Activated CD4-positive, alpha-beta T cell treated with anti-CD3 and anti-CD28 coated beads for 36 hours (primary cell): Measurements from ENCODE around the gene CD83. TPM values are rescaled to one million over a fixed set of nuclear protein-coding genes. Genes with fewer than 3 reads are reported as not detected.
A peak's percentile ranks its signal among the peaks of the same experiment; 100 is the strongest.

Source experiments
- ATAC-seq: fragments of 200-7000 bp; cut with Tn5 transposase; one replicate; pipeline ENCODE4 v1.10.0; 2021; ENCODE audit warnings: mild to moderate bottlenecking, moderate library complexity
- CTCF ChIA-PET: fragments of 350-600 bp; sonication (Branson Sonifier 250); formaldehyde crosslinking; loops from one replicate; lab custom pipeline; 2021; ENCODE audit warnings: antibody characterized with exemption; lab: Charles Lee
- POLR2A ChIA-PET: fragments of 350-600 bp; sonication (Branson Sonifier 250); formaldehyde crosslinking; loops from one replicate; lab custom pipeline; 2021; ENCODE audit warnings: antibody characterized with exemption, inconsistent platforms; lab: Charles Lee
- DNase-seq: peaks from one replicate; pipeline ENCODE4 v3.0.0-alpha.2; 2020
- H3K27ac Mint-ChIP-seq: one replicate; pipeline ENCODE4 v1.8.0; 2021; ENCODE audit warnings: mixed read lengths
- H3K27me3 Mint-ChIP-seq: one replicate; pipeline ENCODE4 v1.8.0; 2021; ENCODE audit warnings: mixed read lengths
- H3K36me3 Mint-ChIP-seq: one replicate; pipeline ENCODE4 v1.8.0; 2021; ENCODE audit warnings: low read depth, mixed read lengths
- H3K4me1 Mint-ChIP-seq: one replicate; pipeline ENCODE4 v1.8.0; 2021; ENCODE audit warnings: mixed read lengths
- H3K4me3 Mint-ChIP-seq: one replicate; pipeline ENCODE4 v1.8.0; 2021; ENCODE audit warnings: mild to moderate bottlenecking, moderate library complexity, mixed read lengths
- H3K9me3 Mint-ChIP-seq: one replicate; pipeline ENCODE4 v1.8.0; 2021; ENCODE audit warnings: low read depth, mixed read lengths
- intact Hi-C, 2 experiments: fragments of 100-400 bp; cut with DNase I in 1 of 2; cut with micrococcal nuclease in 1 of 2; formaldehyde crosslinking; loops; one replicate each; pipeline versions ENCODE4 v1.14.2 to v1.15.1; 2022 to 2024; cut with DNase I, micrococcal nuclease
- total RNA-seq, 2 experiments: library from RNA; stranded (reverse); gene quantifications; one replicate each; pipeline ENCODE4 v1.2.3, GENCODE V29; 2021

Gene CD83
- total RNA-seq, 2 experiments from 2014 or later = 22.0 to 22.9 TPM

DNA sequence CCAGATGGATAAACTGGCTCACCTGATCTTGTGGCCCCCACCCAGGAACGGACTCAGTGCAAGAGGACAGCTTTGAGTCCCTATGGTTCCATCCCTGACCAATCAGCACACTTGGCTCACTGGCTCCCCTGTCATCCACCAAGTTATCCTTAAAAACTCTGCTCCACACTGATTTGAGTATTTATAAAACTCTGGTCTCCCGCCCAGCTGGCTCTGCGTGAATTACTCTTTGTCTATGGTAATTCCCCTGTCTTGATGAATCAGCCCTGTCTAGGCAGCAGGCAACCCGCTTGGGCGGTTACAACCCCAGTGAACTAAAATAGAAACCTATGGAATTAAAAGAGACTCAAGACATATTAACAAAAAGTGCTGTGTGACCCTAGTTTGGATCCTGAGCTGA lies 38.1 kb upstream of the CD83 start:
- no peaks in the 10 kb centered on the region for H3K27me3 Mint-ChIP-seq
- DNase-seq (peak; percentile 75), ATAC-seq (peak; percentile 68)
- no peaks in the 10 kb centered on the region for H3K36me3 Mint-ChIP-seq
- no peak overlapping the region for H3K4me3 Mint-ChIP-seq
- H3K27ac Mint-ChIP-seq = no peak overlapping the region
- H3K9me3 Mint-ChIP-seq = no peaks in the 10 kb centered on the region
- H3K4me1 Mint-ChIP-seq = peaks cover 43% of the 10 kb centered on the region
- intact Hi-C loops = no loop called here
- ChIA-PET CTCF (interaction anchor here (1.5 to 2.6 kb wide), 3 partner anchors 11 to 35 kb away, joined by 3 to 8 read pairs (median 7); no protein-coding TSS in a partner anchor), POLR2A (interaction anchor here (0.7 kb wide), 1 partner anchor 8 kb away, joined by 3 read pairs; no protein-coding TSS in a partner anchor)

DNA sequence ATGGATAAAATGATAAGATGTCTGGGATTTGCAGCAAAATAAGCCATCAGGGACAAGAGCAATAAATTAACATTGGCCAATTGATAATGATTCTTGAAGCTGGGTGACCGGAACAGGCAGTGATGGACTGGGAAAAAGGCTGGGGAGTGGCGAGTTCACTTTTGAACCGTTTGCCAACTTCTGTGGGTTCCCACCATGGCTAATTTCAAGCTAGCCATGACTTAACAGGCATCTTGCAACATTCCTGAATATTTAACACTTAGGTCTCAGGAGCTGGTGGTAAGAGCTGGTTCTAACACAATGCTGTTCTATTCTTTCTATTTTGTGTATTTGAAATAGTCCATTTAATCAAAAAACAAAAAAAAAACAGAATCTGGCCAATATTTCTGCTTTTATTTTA lies 37.6 kb upstream of the CD83 start:
- no peak overlapping the region for H3K4me3 Mint-ChIP-seq
- ATAC-seq = no peak
- ChIA-PET POLR2A (interaction anchor here (0.7 kb wide), 1 partner anchor 8 kb away, joined by 3 read pairs; no protein-coding TSS in a partner anchor), CTCF (interaction anchor here (0.6 to 2.6 kb wide), 5 partner anchors 10 to 35 kb away, joined by 3 to 8 read pairs (median 6); no protein-coding TSS in a partner anchor)
- no peak overlapping the region for H3K27ac Mint-ChIP-seq
- H3K36me3 Mint-ChIP-seq = no peaks in the 10 kb centered on the region
- intact Hi-C loops = no loop called here
- peaks cover 38% of the 10 kb centered on the region for H3K4me1 Mint-ChIP-seq
- no peaks in the 10 kb centered on the region for H3K27me3 Mint-ChIP-seq
- no peak for DNase-seq
- no peaks in the 10 kb centered on the region for H3K9me3 Mint-ChIP-seq

GRCh38 chr6:14081126-14081525 lies 36.4 kb upstream of the CD83 start:
- H3K9me3 Mint-ChIP-seq = no peaks in the 10 kb centered on the region
- intact Hi-C loops = no loop called here
- H3K36me3 Mint-ChIP-seq = no peaks in the 10 kb centered on the region
- ChIA-PET POLR2A (no interaction called here), CTCF (interaction anchor here (0.6 to 2.6 kb wide), 4 partner anchors 14 to 1634 kb away, joined by 3 to 7 read pairs (median 4); no protein-coding TSS in a partner anchor)
- peaks cover 32% of the 10 kb centered on the region for H3K4me1 Mint-ChIP-seq
- ATAC-seq = no peak
- peaks cover 1% of the 10 kb centered on the region for H3K27me3 Mint-ChIP-seq
- DNase-seq = no peak
- H3K4me3 Mint-ChIP-seq = no peak overlapping the region
- no peak overlapping the region for H3K27ac Mint-ChIP-seq

GRCh38 chr6:14082771-14083170 lies 34.8 kb upstream of the CD83 start:
- POLR2A ChIA-PET = no interaction called here
- no peak overlapping the region for H3K27ac Mint-ChIP-seq
- intact Hi-C loops = no loop called here
- CTCF ChIA-PET = no interaction called here
- peaks cover 1% of the 10 kb centered on the region for H3K27me3 Mint-ChIP-seq
- no peaks in the 10 kb centered on the region for H3K36me3 Mint-ChIP-seq
- no peak overlapping the region for H3K4me3 Mint-ChIP-seq
- H3K4me1 Mint-ChIP-seq = peaks cover 25% of the 10 kb centered on the region
- no peaks in the 10 kb centered on the region for H3K9me3 Mint-ChIP-seq
- DNase-seq (no peak), ATAC-seq (no peak)

DNA sequence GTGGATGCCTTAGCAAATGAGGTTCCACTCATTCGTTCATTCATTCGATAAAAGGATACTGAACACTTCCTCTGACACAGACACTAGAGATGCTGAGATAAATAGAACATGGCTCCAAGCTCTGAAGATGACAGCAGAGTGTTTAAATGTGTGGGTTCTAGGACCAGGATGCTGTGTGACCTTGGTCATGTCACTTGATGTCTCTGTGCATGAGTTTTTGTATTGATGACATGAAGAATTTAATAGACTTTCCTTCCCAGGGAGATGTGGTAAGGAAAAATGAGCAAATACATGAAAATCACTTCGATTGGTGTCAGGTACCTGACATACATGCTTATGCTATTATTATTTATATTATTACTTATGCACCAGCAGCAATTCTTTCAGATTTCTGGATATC lies 34.3 kb upstream of the CD83 start:
- ChIA-PET POLR2A (no interaction called here), CTCF (no interaction called here)
- intact Hi-C loops = no loop called here
- H3K4me1 Mint-ChIP-seq = peaks cover 20% of the 10 kb centered on the region
- H3K36me3 Mint-ChIP-seq = no peaks in the 10 kb centered on the region
- DNase-seq (no peak), ATAC-seq (no peak)
- no peak overlapping the region for H3K4me3 Mint-ChIP-seq
- no peak overlapping the region for H3K27ac Mint-ChIP-seq
- peaks cover 3% of the 10 kb centered on the region for H3K27me3 Mint-ChIP-seq
- no peaks in the 10 kb centered on the region for H3K9me3 Mint-ChIP-seq

DNA sequence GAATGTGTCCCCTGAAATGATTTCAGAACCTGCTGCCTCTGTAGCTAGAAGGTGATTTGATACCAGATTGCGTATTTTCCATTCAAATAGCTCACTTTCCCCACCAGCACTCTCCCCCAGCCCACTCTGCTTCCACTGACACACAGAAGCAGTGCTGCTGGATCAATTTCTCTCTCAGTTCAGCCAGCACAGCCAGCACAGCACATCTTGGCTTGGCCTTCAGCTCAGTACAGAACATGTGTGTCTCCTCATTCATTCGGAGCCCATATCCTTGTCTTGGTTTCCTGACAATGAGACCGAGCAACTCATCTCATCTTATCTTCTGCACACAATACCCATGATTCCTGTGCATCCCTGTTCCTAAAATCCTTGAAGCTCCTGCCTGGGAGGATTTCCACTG lies 33.8 kb upstream of the CD83 start:
- H3K27ac Mint-ChIP-seq = no peak overlapping the region
- ChIA-PET CTCF (interaction anchor here (1.0 kb wide), 1 partner anchor 17 kb away, joined by 3 read pairs; no protein-coding TSS in a partner anchor), POLR2A (no interaction called here)
- H3K9me3 Mint-ChIP-seq = no peaks in the 10 kb centered on the region
- H3K4me1 Mint-ChIP-seq = peaks cover 21% of the 10 kb centered on the region
- intact Hi-C loops = no loop called here
- H3K36me3 Mint-ChIP-seq = no peaks in the 10 kb centered on the region
- no peak overlapping the region for H3K4me3 Mint-ChIP-seq
- DNase-seq (no peak), ATAC-seq (no peak)
- H3K27me3 Mint-ChIP-seq = peaks cover 3% of the 10 kb centered on the region

DNA sequence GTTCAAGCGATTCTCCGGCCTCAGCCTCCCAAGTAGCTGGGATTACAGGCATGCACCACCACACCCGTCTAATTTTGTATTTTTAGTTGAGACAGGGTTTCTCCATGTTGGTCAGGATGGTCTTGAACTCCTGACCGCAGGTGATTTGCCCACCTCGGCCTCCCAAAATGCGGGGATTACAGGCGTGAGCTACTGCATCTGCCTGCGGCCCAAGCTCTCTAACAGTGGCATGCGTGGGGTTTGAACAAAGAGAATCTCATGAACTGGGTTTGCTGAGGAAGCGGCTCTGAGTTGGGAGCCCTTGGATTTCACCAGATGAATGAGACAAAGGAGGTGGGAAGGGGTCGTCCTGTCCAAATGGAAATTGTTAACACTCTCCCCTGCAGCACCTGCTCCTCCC lies 33.2 kb upstream of the CD83 start:
- POLR2A ChIA-PET = no interaction called here
- Mint-ChIP-seq H3K36me3 (no peaks in the 10 kb centered on the region), H3K4me1 (peaks cover 17% of the 10 kb centered on the region), H3K4me3 (no peak overlapping the region), H3K9me3 (no peaks in the 10 kb centered on the region), H3K27me3 (peaks cover 3% of the 10 kb centered on the region), H3K27ac (no peak overlapping the region)
- ATAC-seq (no peak), DNase-seq (no peak)
- CTCF ChIA-PET = interaction anchor here (1.0 kb wide), 1 partner anchor 17 kb away, joined by 3 read pairs; no protein-coding TSS in a partner anchor
- intact Hi-C loops = no loop called here

GRCh38 chr6:14085176-14085787 lies 32.3 kb upstream of the CD83 start:
- DNase-seq = no peak
- H3K4me1 Mint-ChIP-seq = peaks cover 17% of the 10 kb centered on the region
- peaks cover 3% of the 10 kb centered on the region for H3K27me3 Mint-ChIP-seq
- H3K9me3 Mint-ChIP-seq = no peaks in the 10 kb centered on the region
- POLR2A ChIA-PET = no interaction called here
- intact Hi-C loops = no loop called here
- no peak overlapping the region for H3K27ac Mint-ChIP-seq
- H3K36me3 Mint-ChIP-seq = no peaks in the 10 kb centered on the region
- no peak for ATAC-seq
- H3K4me3 Mint-ChIP-seq = no peak overlapping the region
- CTCF ChIA-PET = no interaction called here

GRCh38 chr6:14086701-14087100 lies 30.9 kb upstream of the CD83 start:
- H3K27me3 Mint-ChIP-seq = peaks cover 3% of the 10 kb centered on the region
- DNase-seq (no peak), ATAC-seq (no peak)
- intact Hi-C loops = no loop called here
- peaks cover 23% of the 10 kb centered on the region for H3K4me1 Mint-ChIP-seq
- no peaks in the 10 kb centered on the region for H3K9me3 Mint-ChIP-seq
- ChIA-PET CTCF (interaction anchor here (1.8 kb wide), 1 partner anchor 20 kb away, joined by 6 read pairs; no protein-coding TSS in a partner anchor), POLR2A (no interaction called here)
- H3K4me3 Mint-ChIP-seq = no peak overlapping the region
- H3K36me3 Mint-ChIP-seq = no peaks in the 10 kb centered on the region
- no peak overlapping the region for H3K27ac Mint-ChIP-seq

DNA sequence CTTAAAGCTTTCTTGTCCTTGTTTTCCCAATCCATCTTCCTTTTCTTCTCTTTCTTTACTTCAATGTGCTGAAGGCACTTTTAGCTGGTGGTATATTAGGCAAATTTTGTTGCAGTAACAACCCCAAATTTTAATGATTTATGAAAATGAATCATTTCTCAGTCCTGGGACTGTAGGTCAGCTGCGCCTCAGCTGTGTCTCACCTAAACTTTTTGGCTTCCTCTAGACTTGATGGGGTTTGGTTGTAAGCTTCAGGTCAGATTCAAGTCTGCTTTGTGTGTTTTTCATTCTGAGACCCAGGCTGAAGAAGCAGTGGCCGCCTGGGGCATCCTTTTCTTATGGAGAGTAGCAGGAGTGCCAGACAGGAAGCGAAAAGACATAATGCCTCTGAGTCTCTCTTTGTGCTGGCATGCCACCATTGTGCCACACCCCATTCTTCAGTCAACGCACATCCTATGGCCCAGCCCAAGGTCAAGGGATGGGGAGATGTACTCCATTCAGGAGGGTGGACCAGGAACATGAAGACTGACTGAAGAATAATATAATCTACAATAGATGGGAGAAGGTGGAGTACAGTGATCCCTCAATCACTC lies 28.9 kb upstream of the CD83 start:
- Mint-ChIP-seq H3K4me1 (peaks cover 23% of the 10 kb centered on the region), H3K27me3 (peaks cover 3% of the 10 kb centered on the region), H3K9me3 (peaks cover 7% of the 10 kb centered on the region), H3K27ac (no peak overlapping the region), H3K4me3 (no peak overlapping the region), H3K36me3 (peaks cover 2% of the 10 kb centered on the region)
- intact Hi-C loops = no loop called here
- DNase-seq = no peak
- ChIA-PET POLR2A (no interaction called here), CTCF (interaction anchor here (0.5 to 1.8 kb wide), 3 partner anchors 14 to 164 kb away, joined by 3 to 6 read pairs (median 6); no protein-coding TSS in a partner anchor)
- ATAC-seq = peak; percentile 17

DNA sequence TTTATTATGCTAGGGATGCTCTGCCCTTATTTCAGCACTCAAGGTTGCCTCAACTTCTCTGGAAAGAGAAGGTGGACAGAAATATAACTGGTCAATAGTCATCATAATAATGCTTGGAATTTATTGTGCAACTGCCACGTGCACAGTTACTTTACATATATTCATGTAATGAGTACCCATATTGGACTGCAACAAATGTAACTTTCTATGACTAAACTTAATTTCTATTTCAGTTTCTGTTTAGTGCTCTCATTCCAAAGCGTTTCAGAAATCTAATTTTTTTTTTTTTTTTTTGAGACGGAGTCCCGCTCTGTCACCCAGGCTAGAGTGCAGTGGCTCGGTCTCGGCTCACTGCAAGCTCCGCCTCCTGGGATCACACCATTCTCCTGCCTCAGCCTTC lies 28.3 kb upstream of the CD83 start:
- ChIA-PET CTCF (interaction anchor here (1.3 kb wide), 1 partner anchor 15 kb away, joined by 6 read pairs; no protein-coding TSS in a partner anchor), POLR2A (no interaction called here)
- H3K27me3 Mint-ChIP-seq = peaks cover 3% of the 10 kb centered on the region
- peaks cover 8% of the 10 kb centered on the region for H3K9me3 Mint-ChIP-seq
- no peak overlapping the region for H3K4me3 Mint-ChIP-seq
- peaks cover 28% of the 10 kb centered on the region for H3K4me1 Mint-ChIP-seq
- peak; percentile 75 for ATAC-seq
- H3K27ac Mint-ChIP-seq = no peak overlapping the region
- no peak for DNase-seq
- H3K36me3 Mint-ChIP-seq = peaks cover 2% of the 10 kb centered on the region
- intact Hi-C loops = no loop called here
